ENCODE data around the gene CD1E. TPM values are rescaled to one million over a fixed set of nuclear protein-coding genes. Genes with fewer than 3 reads are reported as not detected.

The CD1E gene
- total RNA-seq, 2 donors from 2014 or later: 0.78 TPM; not detected in 1

DNA sequence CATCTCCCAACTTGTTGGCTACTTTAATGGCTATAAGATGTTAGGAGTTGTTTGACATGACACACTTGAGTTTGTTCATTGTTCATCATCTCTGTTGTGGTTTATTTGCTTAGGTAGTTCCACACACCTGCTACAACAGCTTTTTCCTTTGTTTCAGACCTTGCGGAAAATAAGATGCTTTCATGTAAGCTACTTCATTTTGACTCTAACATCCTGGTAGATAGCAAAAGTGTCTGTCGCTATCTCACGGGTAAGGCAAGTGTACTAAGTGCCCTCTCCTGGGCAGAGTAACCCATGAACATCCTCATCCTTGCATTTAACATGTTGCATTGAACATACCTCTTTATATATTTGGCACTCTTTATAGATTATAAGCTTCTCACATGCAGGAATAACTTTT lies 47.2 kb downstream of the CD1E start:
- ATAC-seq: no peak
- WGBS, 2 donors: 58 to 61% methylated on average over 3 of the region's 3 CpGs
- no peak overlapping the region for H3K27ac ChIP-seq
- H3K27me3 ChIP-seq: no peaks in the 10 kb centered on the region
- H3K4me1 ChIP-seq: no peaks in the 10 kb centered on the region
- H3K36me3 ChIP-seq (replicated peaks in 1 of 2; ENCODE audit: insufficient read depth in 1 of 2, low read depth in 2 of 2): no peaks in the 10 kb centered on the region
- no peak overlapping the region for H3K4me3 ChIP-seq
- no peaks in the 10 kb centered on the region for H3K9me3 ChIP-seq
- TF ChIP-seq CTCF (IDR thresholded peaks at IDR 0.05) (no peak), POLR2A (IDR thresholded peaks at IDR 0.05) (no peak)
- intact Hi-C loops (cut with DNase I): no loop called here
- no peak for DNase-seq

DNA sequence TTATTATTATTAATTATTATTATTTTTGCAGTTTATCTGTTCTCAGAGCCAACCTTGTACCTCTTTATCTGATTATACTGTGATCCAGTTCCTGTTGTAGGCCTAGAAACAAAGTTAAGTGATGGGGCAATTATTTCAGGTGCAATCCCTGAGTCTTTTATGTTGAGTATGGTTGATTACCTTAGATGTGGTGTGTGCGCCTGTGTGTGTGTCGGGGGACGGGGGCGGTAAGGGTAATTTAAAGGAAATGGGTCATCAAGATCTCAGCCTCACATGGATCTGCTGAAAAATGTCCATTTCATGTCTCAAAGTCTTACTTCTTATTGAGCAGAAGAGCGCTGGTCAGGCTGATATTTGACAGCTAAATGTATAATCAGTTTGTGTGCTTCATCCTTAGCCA lies 53.4 kb downstream of the CD1E start:
- WGBS, 2 donors: 75% methylated on average over 5 of the region's 5 CpGs
- Histone ChIP-seq H3K4me3 (no peak overlapping the region), H3K9me3 (no peaks in the 10 kb centered on the region), H3K36me3 (replicated peaks in 1 of 2; ENCODE audit: insufficient read depth in 1 of 2, low read depth in 2 of 2) (no peaks in the 10 kb centered on the region), H3K27me3 (no peaks in the 10 kb centered on the region), H3K27ac (no peak overlapping the region), H3K4me1 (no peaks in the 10 kb centered on the region)
- no peak for DNase-seq
- TF ChIP-seq POLR2A (IDR thresholded peaks at IDR 0.05) (no peak), CTCF (IDR thresholded peaks at IDR 0.05) (no peak)
- intact Hi-C loops (cut with DNase I): no loop called here
- no peak for ATAC-seq

Other genes starting within 250 kb of the CD1E start
- 1 to 10 TPM in 1 of 2 donors, under 1 TPM in 1; 0.33 to 1.8 TPM for gene CD1D, start 173.0 kb upstream of the CD1E start, total RNA-seq
- not detected for gene CD1A, start 99.5 kb upstream of the CD1E start, total RNA-seq
- gene CD1C, start 64.0 kb upstream of the CD1E start, total RNA-seq: 1 to 10 TPM in 1 of 2 donors, not detected in 1; 1.0 TPM
- gene CD1B, start 22.4 kb upstream of the CD1E start, total RNA-seq: 1 to 10 TPM in 1 of 2 donors, not detected in 1; 1.0 TPM
- not detected for gene OR10T2, start 45.6 kb downstream of the CD1E start, total RNA-seq
- not detected for gene OR10K2, start 72.3 kb downstream of the CD1E start, total RNA-seq
- not detected for gene OR10K1, start 107.9 kb downstream of the CD1E start, total RNA-seq
- gene OR10R2, start 118.3 kb downstream of the CD1E start, total RNA-seq: not detected
- not detected for gene OR6Y1, start 200.5 kb downstream of the CD1E start, total RNA-seq
- not detected for gene OR6P1, start 216.7 kb downstream of the CD1E start, total RNA-seq
- not detected for gene OR10X1, start 226.0 kb downstream of the CD1E start, total RNA-seq

Measured in body of pancreas (tissue), 4 donors.